Astrocyte (in vitro differentiated cells and primary cell): Measurements from ENCODE around the gene ZNF678. TPM values are rescaled to one million over a fixed set of nuclear protein-coding genes. Genes with fewer than 3 reads are reported as not detected.

ENCODE experiments used
- DNase-seq: peaks from one replicate; pipeline ENCODE4 v3.0.0-alpha.2; 2010; ENCODE audit warnings: low read depth
- FAIRE-seq: peaks from 2 replicates; lab custom pipeline; 2011; peaks lifted over from hg19 to GRCh38; lab: Jason Lieb, UNC
- H2AFZ ChIP-seq: 2 replicates; pipeline ENCODE4 v1.6.0; 2012; ENCODE audit warnings: low read depth, low read length, inconsistent platforms
- H3K27ac ChIP-seq: 2 replicates; pipeline ENCODE4 v1.5.1; 2011; ENCODE audit warnings: low read depth, low read length, inconsistent platforms
- H3K27me3 ChIP-seq: 2 replicates; pipeline ENCODE4 v1.6.0; 2011; ENCODE audit warnings: low read length, inconsistent platforms; ENCODE audit not compliant: insufficient read depth
- H3K36me3 ChIP-seq: 2 replicates; pipeline ENCODE4 v1.5.1; 2011; ENCODE audit warnings: low read length, inconsistent platforms; ENCODE audit not compliant: insufficient read depth
- H3K4me1 ChIP-seq: 2 replicates; pipeline ENCODE4 v1.5.1; 2011; ENCODE audit warnings: low read length, inconsistent platforms; ENCODE audit not compliant: insufficient read depth
- H3K4me2 ChIP-seq: 2 replicates; pipeline ENCODE4 v1.6.0; 2012; ENCODE audit warnings: low read length, inconsistent platforms
- H3K4me3 ChIP-seq: 2 replicates; pipeline ENCODE4 v1.5.1; 2011; ENCODE audit warnings: low read depth, mild to moderate bottlenecking, low read length, inconsistent platforms; ENCODE audit not compliant: insufficient read depth
- H3K79me2 ChIP-seq: 2 replicates; pipeline ENCODE4 v1.6.0; 2012; ENCODE audit warnings: mild to moderate bottlenecking, low read length, inconsistent platforms; ENCODE audit not compliant: insufficient read depth
- H3K9ac ChIP-seq: 2 replicates; pipeline ENCODE4 v1.6.0; 2012; ENCODE audit warnings: mild to moderate bottlenecking, low read length, inconsistent platforms
- H3K9me3 ChIP-seq: 2 replicates; pipeline ENCODE4 v1.5.1; 2012; ENCODE audit warnings: low read depth, mild to moderate bottlenecking, low read length, inconsistent platforms; ENCODE audit not compliant: insufficient read depth
- H4K20me1 ChIP-seq: 2 replicates; pipeline ENCODE4 v1.6.0; 2012; ENCODE audit warnings: low read length, inconsistent platforms; ENCODE audit not compliant: insufficient read depth
- H3K27ac Mint-ChIP-seq: one replicate; pipeline ENCODE4 v1.8.0; 2021; ENCODE audit warnings: mild to moderate bottlenecking, mixed read lengths; ENCODE audit not compliant: unreplicated experiment
- H3K27me3 Mint-ChIP-seq: one replicate; pipeline ENCODE4 v1.8.0; 2021; ENCODE audit warnings: low read depth, mixed read lengths; ENCODE audit not compliant: unreplicated experiment
- H3K36me3 Mint-ChIP-seq: one replicate; pipeline ENCODE4 v1.8.0; 2021; ENCODE audit warnings: low read depth, mixed read lengths; ENCODE audit not compliant: unreplicated experiment
- H3K4me1 Mint-ChIP-seq: one replicate; pipeline ENCODE4 v1.8.0; 2021; ENCODE audit warnings: low read depth, mixed read lengths; ENCODE audit not compliant: unreplicated experiment
- H3K4me3 Mint-ChIP-seq: one replicate; pipeline ENCODE4 v1.8.0; 2021; ENCODE audit warnings: mild to moderate bottlenecking, moderate library complexity, mixed read lengths; ENCODE audit not compliant: unreplicated experiment
- H3K9me3 Mint-ChIP-seq: one replicate; pipeline ENCODE4 v1.8.0; 2021; ENCODE audit warnings: mild to moderate bottlenecking, mixed read lengths; ENCODE audit not compliant: unreplicated experiment
- CTCF ChIP-seq: IDR thresholded peaks from 2 replicates; pipeline ENCODE4 v1.5.1; 2011; ENCODE audit warnings: low read depth, mild to moderate bottlenecking, inconsistent platforms, low read length, moderate library complexity; ENCODE audit not compliant: insufficient read depth
- EZH2 ChIP-seq: IDR thresholded peaks from 2 replicates; pipeline ENCODE4 v1.6.1; 2012; ENCODE audit warnings: mild to moderate bottlenecking, low read length, inconsistent platforms; ENCODE audit not compliant: insufficient read depth
- total RNA-seq: library from RNA; stranded (reverse); gene quantifications from 2 replicates; pipeline ENCODE4 v1.2.1, GENCODE V29; 2021

The ZNF678 gene
- total RNA-seq, 1 donor from 2014 or later = 5.4 TPM

- Histone ChIP-seq H3K27me3 (no peaks in the 10 kb centered on the region), H3K9me3 (peaks cover 3% of the 10 kb centered on the region), H3K4me3 (peak overlapping the region; percentile 63), H3K36me3 (no peaks in the 10 kb centered on the region), H3K79me2 (no peaks in the 10 kb centered on the region), H2AFZ (peak overlapping the region; percentile 91), H3K27ac (no peak overlapping the region), H3K4me2 (peak overlapping the region; percentile 90), H3K9ac (peak overlapping the region; percentile 74), H4K20me1 (no peaks in the 10 kb centered on the region), H3K4me1 (peaks cover 5% of the 10 kb centered on the region)
- Mint-ChIP-seq H3K27me3 (peaks cover 5% of the 10 kb centered on the region), H3K4me3 (peak overlapping the region; percentile 73), H3K4me1 (no peaks in the 10 kb centered on the region), H3K27ac (no peak overlapping the region), H3K36me3 (no peaks in the 10 kb centered on the region), H3K9me3 (peaks cover 9% of the 10 kb centered on the region)
- FAIRE-seq (no peak), DNase-seq (peak; percentile 64)
- TF ChIP-seq EZH2 (no peak), CTCF (peak; percentile 56)
Measured at GRCh38 chr1:227542153-227543120, 20.9 kb upstream of the ZNF678 start.

GRCh38 chr1:227543283-227544066, 19.9 kb upstream of the ZNF678 start:
- Mint-ChIP-seq H3K27ac (no peak overlapping the region), H3K27me3 (peaks cover 5% of the 10 kb centered on the region), H3K36me3 (no peaks in the 10 kb centered on the region), H3K9me3 (peaks cover 9% of the 10 kb centered on the region), H3K4me3 (peak overlapping the region; percentile 73), H3K4me1 (no peaks in the 10 kb centered on the region)
- H3K27ac ChIP-seq = no peak overlapping the region
- H3K4me3 ChIP-seq = no peak overlapping the region
- no peaks in the 10 kb centered on the region for H3K79me2 ChIP-seq
- H3K9ac ChIP-seq = no peak overlapping the region
- H2AFZ ChIP-seq = peak overlapping the region; percentile 91
- peaks cover 3% of the 10 kb centered on the region for H3K9me3 ChIP-seq
- peaks cover 5% of the 10 kb centered on the region for H3K4me1 ChIP-seq
- no peaks in the 10 kb centered on the region for H3K27me3 ChIP-seq
- DNase-seq (no peak), FAIRE-seq (no peak)
- TF ChIP-seq CTCF = no peak
- TF ChIP-seq EZH2 = no peak
- no peaks in the 10 kb centered on the region for H3K36me3 ChIP-seq
- no peaks in the 10 kb centered on the region for H4K20me1 ChIP-seq
- H3K4me2 ChIP-seq = peak overlapping the region; percentile 90
